K562 (cell line): Measurements from ENCODE around the gene CPLX1. TPM values are rescaled to one million over a fixed set of nuclear protein-coding genes. Genes with fewer than 3 reads are reported as not detected.
"Not testable (repeated sequence)": the region's sequence is repeated elsewhere in the genome, so short reads cannot be mapped to it uniquely, and the experiment has no call there.

Experiments
- ATAC-seq: fragments of 200-7000 bp; cut with Tn5 transposase; 3 replicates; pipeline ENCODE4 v1.9.1; 2020; ENCODE audit warnings: moderate library complexity
- BruUV-seq: library from RNA; stranded (reverse); fragments of 400-500 nt; replicated peaks from 2 replicates; lab custom pipeline; 2021; lab: Mats Ljungman, UMichigan
- CTCF ChIA-PET: fragments of 300-600 bp; formaldehyde crosslinking; extraction: SDS; loops from one replicate; lab custom pipeline; 2021; ENCODE audit warnings: low intra/inter-chr PET ratio; lab: Yijun Ruan, JAX
- POLR2A ChIA-PET: fragments of 300-600, 350-650 bp; sonication (Branson Sonifier 250); formaldehyde crosslinking; extraction: SDS; loops from one replicate; lab custom pipeline; 2021; ENCODE audit warnings: antibody characterized with exemption, inconsistent platforms; lab: Yijun Ruan, JAX
- DNase-seq, 4 experiments: peaks; one replicate each; pipeline versions ENCODE4 v3.0.0 to v3.0.0-alpha.2; 2011 to 2018; ENCODE audit warnings: low spot score in 3 of 4, mixed read lengths in 3 of 4; ENCODE audit errors: extremely low read depth in 1 of 4
- FAIRE-seq: peaks from 2 replicates; lab custom pipeline; 2011; peaks lifted over from hg19 to GRCh38; lab: Jason Lieb, UNC
- H2AFZ ChIP-seq: 2 replicates; pipeline ENCODE4 v1.6.0; 2011; ENCODE audit warnings: low read depth, low read length, control low read depth, inconsistent platforms
- H3K27ac ChIP-seq: fragments of 200-600 bp; 3 replicates; pipeline ENCODE4 v1.8.0; 2011; ENCODE audit warnings: low read depth, mild to moderate bottlenecking, control low read depth, inconsistent platforms, low read length, moderate library complexity, mixed read lengths; ENCODE audit errors: extremely low read depth
- H3K27me3 ChIP-seq, 2 experiments: fragments of 300-600 bp in 1 of 2; 2 replicates in 1 of 2; 3 replicates in 1 of 2; pipeline versions ENCODE4 v1.6.0 to v1.8.0; 2011; ENCODE audit warnings: inconsistent platforms in 2 of 2, low read length in 2 of 2, mild to moderate bottlenecking in 1 of 2, mixed read lengths in 1 of 2, moderate library complexity in 1 of 2; ENCODE audit not compliant: control insufficient read depth in 2 of 2, insufficient read depth in 2 of 2
- H3K36me3 ChIP-seq: fragments of 300-600 bp; 3 replicates; pipeline ENCODE4 v1.8.0; 2011; ENCODE audit warnings: mild to moderate bottlenecking, low read length, inconsistent platforms; ENCODE audit not compliant: control insufficient read depth, insufficient read depth
- H3K4me1 ChIP-seq, 2 experiments: fragments of 200-600 bp in 1 of 2; replicated peaks in 1 of 2; 2 replicates in 1 of 2; 3 replicates in 1 of 2; pipeline versions ENCODE4 v1.5.1 to v1.8.0; 2011; ENCODE audit warnings: inconsistent platforms in 2 of 2, low read length in 2 of 2, mild to moderate bottlenecking in 1 of 2, mixed read lengths in 1 of 2, moderate library complexity in 1 of 2; ENCODE audit not compliant: control insufficient read depth in 2 of 2, insufficient read depth in 2 of 2
- H3K4me2 ChIP-seq: 2 replicates; pipeline ENCODE4 v1.6.1; 2011; ENCODE audit warnings: low read length, control low read depth, inconsistent platforms, mixed read lengths; ENCODE audit not compliant: insufficient read depth
- H3K4me3 ChIP-seq: fragments of 200-600 bp; sonication (generic), shearing (Covaris generic); 2 replicates; pipeline ENCODE4 v1.5.1; 2016; ENCODE audit warnings: control low read depth, inconsistent platforms
- H3K79me2 ChIP-seq: fragments of 200-600 bp; 3 replicates; pipeline ENCODE4 v1.8.0; 2011; ENCODE audit warnings: low read length, inconsistent platforms; ENCODE audit not compliant: control insufficient read depth, insufficient read depth
- H3K9ac ChIP-seq, 2 experiments: 2 replicates each; pipeline versions ENCODE4 v1.6.0 to v1.6.1; 2011; ENCODE audit warnings: low read depth in 2 of 2, low read length in 2 of 2, control low read depth in 1 of 2, inconsistent platforms in 1 of 2, mild to moderate bottlenecking in 1 of 2, mixed read lengths in 1 of 2; ENCODE audit not compliant: insufficient read depth in 1 of 2
- H3K9me1 ChIP-seq: one replicate; pipeline ENCODE4 v1.6.0; 2011; ENCODE audit warnings: inconsistent platforms, mild to moderate bottlenecking, low read length, moderate library complexity; ENCODE audit not compliant: control insufficient read depth, insufficient read depth
- H3K9me3 ChIP-seq: replicated peaks from 2 replicates; pipeline ENCODE4 v1.5.1; 2011; ENCODE audit warnings: low read depth, low read length, inconsistent platforms; ENCODE audit not compliant: control insufficient read depth, insufficient read depth
- H4K20me1 ChIP-seq: replicated peaks from 2 replicates; pipeline ENCODE4 v1.6.1; 2011; ENCODE audit warnings: low read length, inconsistent platforms, mixed read lengths; ENCODE audit not compliant: control insufficient read depth, insufficient read depth
- POLR2A ChIP-seq: fragments of 450-650 bp; conservative IDR thresholded peaks from 2 replicates; pipeline ENCODE4 v1.6.1; 2016
- POLR2B ChIP-seq: fragments of 450-650 bp; IDR thresholded peaks from 2 replicates; pipeline ENCODE4 v1.6.1; 2018; ENCODE audit warnings: low read depth; ENCODE audit not compliant: partially characterized antibody
- SUPT5H ChIP-seq: fragments of 450-650 bp; IDR thresholded peaks from 2 replicates; pipeline ENCODE4 v1.6.1; 2016
- whole genome bisulfite sequencing: fragments of 100-300 bp; shearing (Covaris generic); methylation state at CpG from one replicate; pipeline ENCODE4 v1.1.6; 2016; ENCODE audit warnings: low coverage, mixed read lengths; ENCODE audit not compliant: insufficient coverage; ENCODE audit errors: missing lambda C conversion rate; 5-methylcytosine and 5-hydroxymethylcytosine counted together
- in situ Hi-C: fragments of 300-500 bp; cut with MboI; formaldehyde crosslinking; loops from 4 replicates; pipeline ENCODE4 v1.15.0; 2018; ENCODE audit warnings: inconsistent platforms, mixed read lengths
- intact Hi-C: fragments of 100-400 bp; cut with micrococcal nuclease; formaldehyde crosslinking; loops from 2 replicates; pipeline ENCODE4 v1.14.2; 2022
- polyA plus RNA-seq, 8 experiments: library from polyadenylated mRNA; depleted of rRNA in 4 of 8; stranded (reverse) in 5 of 8; unstranded in 3 of 8; fragments of >200 nt; fragmentation: Nextera tagmentation in 2 of 8; fragmentation: Illumina TruSeq in 1 of 8; extraction: Ambion mirVana in 2 of 8; extraction: Trizol in 1 of 8; gene quantifications; 2 replicates each; pipeline versions ENCODE4 v1.2.1 to v1.2.3, GENCODE V29; 2011 to 2014; ENCODE audit warnings: inconsistent platforms in 1 of 8, missing spikeins in 1 of 8
- total RNA-seq, 7 experiments: library from RNA; depleted of rRNA in 6 of 7; stranded (reverse); fragments of >200 nt in 6 of 7; fragmentation: Illumina TruSeq in 2 of 7; extraction: Trizol in 2 of 7; gene quantifications; 2 replicates each; pipeline versions ENCODE4 v1.2.1 to v1.2.3, GENCODE V29; 2011 to 2021; ENCODE audit warnings: low replicate concordance in 1 of 7

Gene CPLX1
- total and polyA plus RNA-seq, 9 of the 15 experiments (the other 6 are each of a cell fraction or from before 2014, with no cell fraction given) = 0.03 to 3.3 (median 0.17) TPM; not detected in 2

GRCh38 chr4:775485-775884 lies 50.4 kb downstream of the CPLX1 start:
- CTCF ChIA-PET, H4K20me1 ChIP-seq: not testable (repeated sequence)
- TF ChIP-seq POLR2B (peak; percentile 24), POLR2A (0 out of 2 replicates have a peak, but pooled peaks have one; percentile 40)
- TF ChIP-seq, all 486 proteins: peak for 2; not testable (repeated sequence) for 484
- H3K4me2 ChIP-seq, DNase-seq, in situ Hi-C loops, intact Hi-C loops, BruUV-seq, ATAC-seq, H3K27me3 ChIP-seq, H3K4me3 ChIP-seq, H3K27ac ChIP-seq, H3K9me3 ChIP-seq, H3K9me1 ChIP-seq, H2AFZ ChIP-seq, FAIRE-seq, H3K9ac ChIP-seq: not testable (repeated sequence)
- POLR2A ChIA-PET = interaction anchor here (0.7 to 3.0 kb wide), 3 partner anchors 9 to 969 kb away, joined by 3 to 17 read pairs (median 3); no protein-coding TSS in a partner anchor
- H3K4me1 ChIP-seq = peaks cover 3 to 17% of the 10 kb centered on the region in 2 experiments; a peak in 4 of 5 replicates
- WGBS = 100% methylated on average over 2 of the region's 2 CpGs
- H3K36me3 ChIP-seq = peaks cover 87% of the 10 kb centered on the region
- H3K79me2 ChIP-seq = peaks cover 89% of the 10 kb centered on the region

GRCh38 chr4:774419-775092 lies 51.4 kb downstream of the CPLX1 start:
- H3K9ac ChIP-seq, DNase-seq, H3K27ac ChIP-seq, H3K9me3 ChIP-seq, FAIRE-seq, H3K9me1 ChIP-seq, in situ Hi-C loops, ATAC-seq, H4K20me1 ChIP-seq, H2AFZ ChIP-seq, intact Hi-C loops, H3K27me3 ChIP-seq, H3K4me3 ChIP-seq, BruUV-seq, CTCF ChIA-PET, H3K4me2 ChIP-seq: not testable (repeated sequence)
- Histone ChIP-seq H3K4me1 (peaks cover 0 to 15% of the 10 kb centered on the region in 2 experiments; a peak in 4 of 5 replicates), H3K36me3 (peaks cover 87% of the 10 kb centered on the region), H3K79me2 (peaks cover 89% of the 10 kb centered on the region)
- WGBS = 95% methylated on average over 28 of the region's 30 CpGs
- POLR2A ChIA-PET = interaction anchor here (0.5 to 3.0 kb wide), 6 partner anchors 8 to 970 kb away, joined by 3 to 17 read pairs (median 3); no protein-coding TSS in a partner anchor
- peak; percentile 7 for TF ChIP-seq SUPT5H
